HuH-7.5 (cell line): ENCODE measurements around the gene FCRLB.
"Not testable (repeated sequence)": the region's sequence is repeated elsewhere in the genome, so short reads cannot be mapped to it uniquely, and the experiment has no call there.

ENCODE experiments used
- DNase-seq: peaks from one replicate; pipeline ENCODE4 v3.0.0; 2011; ENCODE audit warnings: low spot score

FCRLB gene

GRCh38 chr1:161720956-161721737 lies at the start of gene FCRLB:
TSS of gene FCRLB (plus strand) at chr1:161721544. CDS start at chr1:161722673, 1,129 bp downstream.
- no peak for DNase-seq

- not testable (repeated sequence) for DNase-seq
Measured at GRCh38 chr1:161673437-161673836, 47.9 kb upstream of the FCRLB start.

DNA sequence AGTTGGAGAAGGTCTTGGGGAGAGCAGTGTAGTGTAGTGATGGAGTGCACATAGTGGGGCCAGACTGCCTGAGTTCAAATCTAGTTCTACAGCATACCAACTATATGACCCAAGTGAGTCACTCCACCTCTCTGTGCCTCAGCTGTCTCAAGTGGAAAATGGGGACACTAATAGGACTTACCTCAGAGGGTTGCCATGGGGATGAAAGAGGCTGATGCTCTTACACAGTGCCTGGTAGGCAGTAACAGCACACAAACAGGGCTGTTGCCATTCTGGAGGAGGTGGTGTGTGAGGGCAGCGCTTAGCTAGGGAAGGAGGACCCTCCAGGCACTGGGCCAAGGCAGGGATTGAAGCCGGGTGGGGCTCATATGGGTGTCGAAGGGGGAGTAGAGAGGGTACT lies 46.9 kb upstream of the FCRLB start:
- not testable (repeated sequence) for DNase-seq

- not testable (repeated sequence) for DNase-seq
Measured at GRCh38 chr1:161674908-161675307, 46.4 kb upstream of the FCRLB start.

GRCh38 chr1:161676441-161676840 lies 44.9 kb upstream of the FCRLB start:
- no peak for DNase-seq

GRCh38 chr1:161676958-161677689 lies 44.2 kb upstream of the FCRLB start:
- DNase-seq, result peak; percentile 56

GRCh38 chr1:161678500-161678899 lies 42.8 kb upstream of the FCRLB start:
- DNase-seq, result no peak

DNA sequence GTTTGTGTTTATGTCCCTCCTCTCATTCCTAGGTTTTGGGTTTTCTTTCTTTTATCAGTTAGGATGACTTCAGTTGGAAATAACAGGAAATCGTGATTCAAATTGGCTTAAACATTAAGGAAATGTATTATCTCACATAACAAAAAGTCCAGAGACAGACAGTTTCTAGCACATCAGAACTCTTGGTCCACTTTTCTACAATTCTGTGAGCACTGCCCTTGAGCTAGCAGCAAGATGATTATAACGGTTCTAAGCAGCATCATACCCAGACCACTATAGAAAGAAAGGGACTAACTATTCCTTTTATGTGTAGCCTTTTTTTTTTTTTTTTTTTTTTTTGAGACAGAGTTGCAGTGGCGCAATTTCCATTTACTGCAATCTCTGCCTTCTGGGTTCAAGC lies 39.5 kb upstream of the FCRLB start:
- DNase-seq, result no peak

GRCh38 chr1:161688946-161689345 lies 32.4 kb upstream of the FCRLB start:
- no peak for DNase-seq

GRCh38 chr1:161691846-161692245 lies 29.5 kb upstream of the FCRLB start:
- DNase-seq, result no peak

DNA sequence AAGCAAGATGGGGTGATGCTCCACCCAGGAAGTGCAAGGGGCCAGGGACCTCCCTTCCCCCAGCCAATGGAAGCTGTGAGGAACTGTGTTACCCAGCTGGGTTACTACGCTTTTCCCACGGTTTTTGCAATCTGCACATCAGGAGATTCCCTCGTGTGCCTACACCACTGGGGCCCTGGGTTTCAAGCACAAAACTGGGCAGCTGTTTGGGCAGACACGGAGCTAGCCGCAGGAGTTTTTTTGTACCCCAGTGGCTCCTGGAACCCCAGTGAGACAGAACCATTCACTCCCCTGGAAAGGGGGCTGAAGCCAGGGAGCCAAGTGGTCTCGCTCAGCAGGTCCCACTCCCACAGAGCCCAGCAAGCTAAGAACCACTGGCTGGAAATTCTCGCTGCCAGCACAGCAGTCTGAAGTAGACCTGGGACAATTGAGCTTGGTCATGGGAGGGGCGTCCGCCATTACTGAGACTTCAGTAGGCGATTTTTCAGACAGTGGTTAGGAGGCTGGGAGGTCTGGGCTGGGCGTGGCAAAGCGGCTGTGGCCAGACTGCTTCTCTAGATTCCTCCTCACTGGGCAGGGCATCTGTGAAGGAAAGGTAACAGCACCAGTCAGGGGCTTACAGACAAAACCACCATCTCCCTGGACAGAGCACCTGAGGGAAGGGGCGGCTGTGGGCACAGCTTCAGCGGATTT lies 28.2 kb upstream of the FCRLB start:
- not testable (repeated sequence) for DNase-seq

GRCh38 chr1:161698302-161698701 lies 23.0 kb upstream of the FCRLB start:
- not testable (repeated sequence) for DNase-seq

- DNase-seq, result no peak
Measured at GRCh38 chr1:161702250-161702649, 19.1 kb upstream of the FCRLB start.

DNA sequence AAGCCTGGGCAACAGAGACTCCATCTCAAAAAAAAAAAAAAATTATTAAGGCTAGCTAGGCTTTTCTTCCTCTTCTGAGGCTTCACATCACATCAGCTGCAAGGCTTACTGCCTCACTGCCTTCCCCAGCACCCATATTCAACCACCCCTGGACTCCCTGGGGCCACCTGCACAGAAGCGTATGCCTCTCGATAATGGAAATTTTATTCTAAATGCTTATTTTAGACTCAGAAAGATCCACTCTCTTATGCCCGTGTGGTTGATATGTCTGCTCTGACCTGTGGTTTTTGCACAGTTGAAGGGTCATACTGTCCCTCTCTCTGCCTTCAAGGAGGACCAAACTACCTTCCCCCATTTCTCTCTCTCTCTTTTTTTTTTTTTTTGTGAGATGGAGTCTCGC lies 15.8 kb upstream of the FCRLB start:
- DNase-seq, result no peak

DNA sequence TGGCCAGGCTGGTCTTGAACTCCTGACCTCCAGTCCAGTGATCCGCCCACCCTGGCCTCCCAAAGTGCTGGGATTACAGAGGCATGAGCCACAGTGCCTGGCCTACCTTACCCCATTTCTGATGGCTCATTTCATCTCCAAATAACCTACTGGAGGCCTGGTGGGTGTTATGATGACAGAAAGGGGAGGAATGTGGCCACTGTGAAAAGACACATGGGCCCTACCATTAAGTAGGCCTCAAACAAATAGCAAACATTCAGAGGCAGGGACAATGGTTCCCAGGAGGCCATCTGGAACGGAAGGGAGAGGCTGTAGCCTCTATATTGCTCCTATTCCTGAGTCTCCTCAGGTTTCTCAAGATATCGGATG lies 15.2 kb upstream of the FCRLB start:
- no peak for DNase-seq

DNA sequence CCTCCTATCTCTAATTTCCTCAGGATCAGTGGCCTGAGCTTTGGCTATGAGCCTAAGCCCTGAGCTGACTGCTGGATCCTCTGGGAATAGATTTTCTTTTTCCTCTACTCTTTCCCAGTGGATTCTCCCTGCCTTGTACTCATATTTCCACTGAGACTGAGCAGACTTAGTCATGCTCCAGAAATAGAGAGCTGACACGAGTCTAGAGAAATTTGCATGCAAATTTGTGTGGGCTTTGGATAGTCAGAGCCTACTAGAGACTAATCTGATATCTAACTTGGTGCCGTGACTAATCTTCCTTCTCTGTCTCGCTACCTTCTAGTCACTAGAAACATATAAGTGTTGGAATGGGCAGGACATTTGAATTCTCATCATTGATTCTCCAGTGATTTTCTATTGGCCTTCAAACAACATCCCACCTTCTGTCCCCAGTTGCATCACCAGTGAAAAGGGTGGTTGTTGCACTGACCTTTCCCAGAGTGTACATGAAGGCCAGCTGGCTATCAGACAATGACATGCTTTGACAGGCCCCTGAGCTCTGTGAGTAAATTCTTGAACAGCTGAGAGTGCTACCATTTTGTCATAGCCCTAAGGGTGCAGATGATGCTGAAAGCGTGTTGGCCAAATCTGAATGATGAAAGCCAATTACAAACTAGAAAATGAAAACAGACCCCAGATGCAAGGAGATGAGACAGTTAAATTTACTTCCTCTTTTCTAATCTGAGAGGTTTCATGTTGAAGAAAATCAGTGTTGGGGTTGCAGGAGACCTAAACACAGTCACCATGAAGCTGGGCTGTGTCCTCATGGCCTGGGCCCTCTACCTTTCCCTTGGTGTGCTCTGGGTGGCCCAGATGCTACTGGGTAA lies 14.6 kb upstream of the FCRLB start, which contains the start of gene FCRLA:
FCRLA (plus strand) TSS at position 748 of the 866 bp plus-strand sequence; CDS start at position 784, 36 bp downstream.
- no peak for DNase-seq

- no peak for DNase-seq
Measured at GRCh38 chr1:161707503-161707902, 13.8 kb upstream of the FCRLB start.

DNA sequence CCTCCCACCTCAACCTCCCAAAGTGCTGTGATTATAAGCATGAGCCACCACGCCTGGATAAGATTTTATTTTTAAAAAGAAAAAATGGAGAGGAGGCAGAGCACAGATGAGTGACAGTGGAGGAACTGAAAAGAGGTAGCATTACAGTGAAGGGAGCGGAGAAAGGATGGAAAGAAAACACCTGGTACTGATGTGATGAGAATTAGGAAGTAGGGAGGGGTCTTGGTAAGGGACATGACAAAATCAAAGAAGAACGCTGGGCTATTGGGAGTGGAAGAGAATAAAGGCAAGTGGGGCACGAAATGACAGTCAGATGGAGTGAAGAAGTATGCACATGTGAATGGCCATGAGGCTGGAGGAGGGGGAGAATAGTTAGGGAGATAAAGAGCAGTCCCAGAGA lies 12.0 kb upstream of the FCRLB start:
- DNase-seq, result no peak

DNA sequence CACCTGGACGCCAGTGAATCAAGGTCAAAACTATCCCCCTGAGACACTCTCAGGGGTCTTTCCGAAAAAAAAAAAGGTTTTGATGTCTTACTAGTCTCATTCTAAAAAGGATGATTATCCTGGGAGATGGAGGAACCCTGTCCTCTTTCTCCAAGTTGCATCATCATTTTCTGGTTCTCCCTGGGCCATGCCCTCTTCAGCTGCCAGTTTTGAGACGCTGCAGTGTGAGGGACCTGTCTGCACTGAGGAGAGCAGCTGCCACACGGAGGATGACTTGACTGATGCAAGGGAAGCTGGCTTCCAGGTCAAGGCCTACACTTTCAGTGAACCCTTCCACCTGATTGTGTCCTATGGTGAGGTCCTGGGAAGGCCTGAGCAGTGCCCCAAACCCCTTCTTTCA lies 10.8 kb upstream of the FCRLB start:
- DNase-seq, result no peak

DNA sequence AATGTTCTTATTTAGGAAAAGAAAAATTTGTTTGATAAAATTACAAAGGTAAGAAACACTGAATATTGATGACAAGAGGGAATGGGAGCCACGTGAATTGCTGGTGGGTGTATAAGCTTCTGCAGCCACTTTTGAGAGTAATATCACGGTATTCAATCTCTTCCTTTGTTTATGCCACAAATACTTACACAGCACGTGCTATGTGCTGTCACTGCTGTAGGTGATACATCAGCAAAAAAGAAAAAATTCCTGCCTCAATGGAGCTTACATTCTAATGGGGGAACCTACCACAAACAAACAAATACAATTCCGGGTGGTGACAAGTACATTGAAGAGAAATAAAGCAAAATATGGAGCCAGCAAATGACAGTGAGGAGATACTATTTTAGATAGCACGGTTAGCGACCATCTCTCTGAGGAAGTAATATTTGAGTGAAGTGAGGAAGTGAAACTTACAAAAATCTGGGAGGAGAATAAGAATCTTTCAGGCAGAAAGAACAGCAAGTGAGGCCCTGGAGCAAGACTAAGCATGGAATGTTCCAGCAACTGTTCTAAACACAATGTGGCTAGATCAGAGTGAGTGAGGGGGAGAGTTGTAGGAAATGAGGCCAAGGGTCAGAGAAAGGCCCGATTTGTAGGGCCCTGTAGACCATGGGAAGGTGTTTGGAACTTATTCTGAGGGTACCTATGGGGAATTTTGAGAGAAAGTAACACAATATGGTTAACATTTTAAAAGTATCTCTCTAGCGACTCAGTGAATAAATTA lies 2.6 kb upstream of the FCRLB start:
- DNase-seq, result no peak

DNA sequence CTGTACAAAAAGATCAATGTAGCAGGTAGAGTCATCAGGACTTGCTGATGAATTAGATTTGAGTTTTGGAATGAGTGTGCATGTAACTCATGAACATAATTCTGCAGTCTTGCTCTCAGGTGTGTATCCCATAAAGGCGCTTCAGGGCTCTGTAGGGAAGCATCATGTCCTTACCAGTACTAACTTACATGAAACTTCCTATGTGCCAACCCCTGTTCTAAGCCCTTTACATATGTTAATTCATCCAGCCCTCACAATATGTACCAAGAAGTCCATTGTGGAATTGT lies 2.1 kb upstream of the FCRLB start:
- no peak for DNase-seq
